ENCODE data around the gene OR11H7. TPM values are rescaled to one million over a fixed set of nuclear protein-coding genes. Genes with fewer than 3 reads are reported as not detected.

Gene OR11H7
- total RNA-seq, 1 donor from 2014 or later = not detected

Other genes starting within 250 kb of the OR11H7 start
- gene OR4Q2, start 226.8 kb upstream of the OR11H7 start, total RNA-seq = not detected in 2 replicates
- not detected in 2 replicates for gene OR4K14, start 209.7 kb upstream of the OR11H7 start, total RNA-seq
- not detected in 2 replicates for gene OR4K13, start 192.9 kb upstream of the OR11H7 start, total RNA-seq
- not detected in 2 replicates for gene OR4L1, start 168.9 kb upstream of the OR11H7 start, total RNA-seq
- not detected in 2 replicates for gene OR4K17, start 118.2 kb upstream of the OR11H7 start, total RNA-seq
- not detected in 2 replicates for gene OR4N5, start 90.2 kb upstream of the OR11H7 start, total RNA-seq
- gene OR11G2, start 38.1 kb upstream of the OR11H7 start, total RNA-seq = not detected in 2 replicates
- gene OR11H6, start 5.3 kb upstream of the OR11H7 start, total RNA-seq = not detected in 2 replicates
- gene OR11H4, start 10.3 kb downstream of the OR11H7 start, total RNA-seq = not detected in 2 replicates
- 10.5 and 14.2 TPM in 2 replicates for gene TTC5, start 77.0 kb downstream of the OR11H7 start, total RNA-seq
- gene CCNB1IP1, start 104.3 kb downstream of the OR11H7 start, total RNA-seq = 70.0 and 168 TPM in 2 replicates
- 7.9 and 11.6 TPM in 2 replicates for gene PARP2, start 114.7 kb downstream of the OR11H7 start, total RNA-seq
- 9.7 and 10.2 TPM in 2 replicates for gene TEP1, start 184.5 kb downstream of the OR11H7 start, total RNA-seq
- gene KLHL33, start 207.2 kb downstream of the OR11H7 start, total RNA-seq = not detected in 2 replicates
- gene OSGEP, start 225.8 kb downstream of the OR11H7 start, total RNA-seq = 15.0 and 15.4 TPM in 2 replicates
- gene APEX1, start 226.2 kb downstream of the OR11H7 start, total RNA-seq = 25.3 and 56.1 TPM in 2 replicates
- 19.3 and 24.7 TPM in 2 replicates for gene PIP4P1, start 232.5 kb downstream of the OR11H7 start, total RNA-seq
- 70.2 and 109 TPM in 2 replicates for gene PNP, start 240.4 kb downstream of the OR11H7 start, total RNA-seq

Data from bronchial epithelial cell (primary cell).